ENCODE data around the gene NECAB2. TPM values are rescaled to one million over a fixed set of nuclear protein-coding genes. Genes with fewer than 3 reads are reported as not detected.

NECAB2 gene
- polyA plus RNA-seq, 1 donor (not counting 4 experiments of a cell fraction or from before 2014, with no cell fraction given) = not detected

DNA sequence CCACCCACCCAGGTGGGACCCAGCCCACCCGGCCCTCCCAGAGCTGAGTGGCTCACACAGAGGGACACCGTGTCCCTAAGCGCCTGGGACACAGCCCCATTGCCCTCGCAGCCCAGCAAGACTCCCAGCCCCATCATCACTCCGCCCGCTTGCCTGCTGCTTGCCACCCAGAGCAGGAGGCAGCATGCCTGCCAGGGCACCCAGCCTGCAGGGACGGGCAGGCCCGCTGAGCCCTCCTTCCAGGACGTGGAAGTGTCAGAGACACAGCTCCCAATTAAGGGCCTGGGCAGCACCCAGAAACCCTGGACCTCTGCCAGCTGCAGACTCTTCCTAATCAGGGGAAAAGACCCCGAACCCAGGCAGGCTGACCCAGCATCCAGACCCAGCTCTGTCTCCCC is 32.2 kb upstream of the NECAB2 start:
- Histone ChIP-seq H3K4me1 (ENCODE audit: control insufficient read depth, extremely low read depth, insufficient read depth, low read length) (no peaks in the 10 kb centered on the region), H3K27ac (ENCODE audit: control insufficient read depth, insufficient read depth, low read length) (no peak overlapping the region), H3K4me3 (ENCODE audit: control insufficient read depth in 2 of 3, extremely low read depth in 1 of 3, insufficient read depth in 2 of 3, low read depth in 1 of 3, low read length in 3 of 3) (no peak overlapping the region), H3K4me2 (ENCODE audit: control insufficient read depth, extremely low read depth, insufficient read depth, low read depth, low read length) (no peak overlapping the region), H3K9ac (ENCODE audit: control insufficient read depth, extremely low read depth, insufficient read depth, low read length) (no peak overlapping the region), H3K27me3 (ENCODE audit: control insufficient read depth, extremely low read depth, insufficient read depth, low read length) (peaks cover 24% of the 10 kb centered on the region), H3K79me2 (ENCODE audit: control insufficient read depth, insufficient read depth, low read length) (no peaks in the 10 kb centered on the region), H3K9me1 (ENCODE audit: control insufficient read depth, extremely low read depth, insufficient read depth, low read length) (no peaks in the 10 kb centered on the region), H2AFZ (ENCODE audit: control insufficient read depth, low read length) (no peak overlapping the region), H3K36me3 (ENCODE audit: control insufficient read depth in 2 of 2, extremely low read depth in 1 of 2, insufficient read depth in 2 of 2, low read length in 2 of 2) (no peaks in the 10 kb centered on the region), H4K20me1 (ENCODE audit: control insufficient read depth, extremely low read depth, insufficient read depth, low read length) (no peaks in the 10 kb centered on the region), H3K9me3 (ENCODE audit: control insufficient read depth, low read depth, low read length) (no peaks in the 10 kb centered on the region)
- DNase-seq (ENCODE audit: low read depth, low spot score) (no peak), FAIRE-seq (no peak)
- TF ChIP-seq, protein P1, sequence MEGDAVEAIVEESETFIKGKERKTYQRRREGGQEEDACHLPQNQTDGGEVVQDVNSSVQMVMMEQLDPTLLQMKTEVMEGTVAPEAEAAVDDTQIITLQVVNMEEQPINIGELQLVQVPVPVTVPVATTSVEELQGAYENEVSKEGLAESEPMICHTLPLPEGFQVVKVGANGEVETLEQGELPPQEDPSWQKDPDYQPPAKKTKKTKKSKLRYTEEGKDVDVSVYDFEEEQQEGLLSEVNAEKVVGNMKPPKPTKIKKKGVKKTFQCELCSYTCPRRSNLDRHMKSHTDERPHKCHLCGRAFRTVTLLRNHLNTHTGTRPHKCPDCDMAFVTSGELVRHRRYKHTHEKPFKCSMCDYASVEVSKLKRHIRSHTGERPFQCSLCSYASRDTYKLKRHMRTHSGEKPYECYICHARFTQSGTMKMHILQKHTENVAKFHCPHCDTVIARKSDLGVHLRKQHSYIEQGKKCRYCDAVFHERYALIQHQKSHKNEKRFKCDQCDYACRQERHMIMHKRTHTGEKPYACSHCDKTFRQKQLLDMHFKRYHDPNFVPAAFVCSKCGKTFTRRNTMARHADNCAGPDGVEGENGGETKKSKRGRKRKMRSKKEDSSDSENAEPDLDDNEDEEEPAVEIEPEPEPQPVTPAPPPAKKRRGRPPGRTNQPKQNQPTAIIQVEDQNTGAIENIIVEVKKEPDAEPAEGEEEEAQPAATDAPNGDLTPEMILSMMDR (optimal IDR thresholded peaks at IDR 0.05 in 1 of 3, IDR thresholded peaks at IDR 0.05 in 1 of 3, conservative IDR thresholded peaks at IDR 0.05 in 1 of 3; ENCODE audit: extremely low read depth in 1 of 3, insufficient read depth in 2 of 3, low read length in 3 of 3) = no peak
- no peak for TF ChIP-seq EZH2 (IDR thresholded peaks at IDR 0.05; ENCODE audit: low read length)
- dilution Hi-C loops (cut with MboI; ENCODE audit: extremely low pct_ligation_motif_present, low sequenced_read_pairs) = no loop called here

DNA sequence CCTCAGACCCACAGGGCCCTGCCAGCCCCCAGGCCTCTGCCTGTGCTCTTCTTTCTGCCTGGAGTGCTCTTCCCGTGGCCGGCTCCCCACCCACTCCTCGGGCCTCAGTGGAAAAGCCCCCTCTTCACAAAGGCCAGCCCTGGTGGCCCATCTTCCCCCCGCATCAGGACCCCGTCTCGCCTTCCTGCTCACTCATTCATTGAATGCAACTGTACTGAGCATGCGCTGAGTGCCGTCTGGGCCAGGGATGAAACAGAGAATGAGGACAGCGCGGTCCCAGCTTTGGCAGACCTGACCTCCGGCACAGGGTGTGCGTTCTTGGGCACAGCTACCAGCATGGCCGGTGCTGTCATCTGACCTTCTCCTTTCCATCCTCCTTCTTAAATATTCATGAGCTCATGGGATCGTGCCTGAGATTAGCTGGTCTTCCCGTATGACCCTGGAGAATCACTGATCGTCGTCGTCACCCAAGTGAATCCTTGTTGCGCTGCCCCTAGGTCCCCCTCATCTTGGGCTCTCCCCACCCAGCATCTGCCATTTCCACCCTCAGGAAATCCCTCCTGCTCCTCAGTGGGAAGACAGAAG is 31.4 kb upstream of the NECAB2 start:
- Histone ChIP-seq H3K27ac (ENCODE audit: control insufficient read depth, insufficient read depth, low read length) (no peak overlapping the region), H3K36me3 (ENCODE audit: control insufficient read depth in 2 of 2, extremely low read depth in 1 of 2, insufficient read depth in 2 of 2, low read length in 2 of 2) (no peaks in the 10 kb centered on the region), H3K9ac (ENCODE audit: control insufficient read depth, extremely low read depth, insufficient read depth, low read length) (no peak overlapping the region), H3K9me3 (ENCODE audit: control insufficient read depth, low read depth, low read length) (no peaks in the 10 kb centered on the region), H4K20me1 (ENCODE audit: control insufficient read depth, extremely low read depth, insufficient read depth, low read length) (no peaks in the 10 kb centered on the region), H3K79me2 (ENCODE audit: control insufficient read depth, insufficient read depth, low read length) (no peaks in the 10 kb centered on the region), H3K4me3 (ENCODE audit: control insufficient read depth in 2 of 3, extremely low read depth in 1 of 3, insufficient read depth in 2 of 3, low read depth in 1 of 3, low read length in 3 of 3) (no peak overlapping the region), H3K9me1 (ENCODE audit: control insufficient read depth, extremely low read depth, insufficient read depth, low read length) (no peaks in the 10 kb centered on the region), H3K4me2 (ENCODE audit: control insufficient read depth, extremely low read depth, insufficient read depth, low read depth, low read length) (no peak overlapping the region), H3K27me3 (ENCODE audit: control insufficient read depth, extremely low read depth, insufficient read depth, low read length) (peaks cover 24% of the 10 kb centered on the region), H2AFZ (ENCODE audit: control insufficient read depth, low read length) (no peak overlapping the region), H3K4me1 (ENCODE audit: control insufficient read depth, extremely low read depth, insufficient read depth, low read length) (no peaks in the 10 kb centered on the region)
- TF ChIP-seq, protein P1 (optimal IDR thresholded peaks at IDR 0.05 in 1 of 3, IDR thresholded peaks at IDR 0.05 in 1 of 3, conservative IDR thresholded peaks at IDR 0.05 in 1 of 3; ENCODE audit: extremely low read depth in 1 of 3, insufficient read depth in 2 of 3, low read length in 3 of 3) = no peak
- TF ChIP-seq EZH2 (IDR thresholded peaks at IDR 0.05; ENCODE audit: low read length) = no peak
- DNase-seq (ENCODE audit: low read depth, low spot score) (no peak), FAIRE-seq (no peak)
- dilution Hi-C loops (cut with MboI; ENCODE audit: extremely low pct_ligation_motif_present, low sequenced_read_pairs) = no loop called here

Data from keratinocyte (primary cell).